Measurements from ENCODE around the gene AMER3.

The AMER3 gene

DNA sequence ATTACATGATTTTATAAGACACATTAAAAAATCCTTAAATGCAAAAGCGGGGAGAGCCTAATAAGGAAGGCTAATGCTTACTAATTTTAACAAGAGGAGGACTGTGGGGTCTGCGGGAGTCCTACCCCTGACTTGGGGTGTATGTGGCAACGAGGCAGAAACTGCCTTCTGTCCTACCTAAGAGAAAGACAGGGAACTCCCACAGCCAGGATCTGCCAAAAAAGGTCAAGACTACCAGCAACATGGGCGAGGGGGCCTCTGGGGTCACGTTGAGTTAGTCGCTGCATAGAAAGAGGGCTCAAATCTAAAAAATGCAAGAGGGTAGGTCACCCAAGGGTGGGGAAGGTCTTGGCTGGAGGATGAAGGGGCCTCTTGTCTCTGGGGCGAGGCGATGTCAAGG is 529 bp upstream of the AMER3 start:
- in situ Hi-C loops (cut with MboI; ENCODE audit: low sequenced_read_pairs), result no loop called here

DNA sequence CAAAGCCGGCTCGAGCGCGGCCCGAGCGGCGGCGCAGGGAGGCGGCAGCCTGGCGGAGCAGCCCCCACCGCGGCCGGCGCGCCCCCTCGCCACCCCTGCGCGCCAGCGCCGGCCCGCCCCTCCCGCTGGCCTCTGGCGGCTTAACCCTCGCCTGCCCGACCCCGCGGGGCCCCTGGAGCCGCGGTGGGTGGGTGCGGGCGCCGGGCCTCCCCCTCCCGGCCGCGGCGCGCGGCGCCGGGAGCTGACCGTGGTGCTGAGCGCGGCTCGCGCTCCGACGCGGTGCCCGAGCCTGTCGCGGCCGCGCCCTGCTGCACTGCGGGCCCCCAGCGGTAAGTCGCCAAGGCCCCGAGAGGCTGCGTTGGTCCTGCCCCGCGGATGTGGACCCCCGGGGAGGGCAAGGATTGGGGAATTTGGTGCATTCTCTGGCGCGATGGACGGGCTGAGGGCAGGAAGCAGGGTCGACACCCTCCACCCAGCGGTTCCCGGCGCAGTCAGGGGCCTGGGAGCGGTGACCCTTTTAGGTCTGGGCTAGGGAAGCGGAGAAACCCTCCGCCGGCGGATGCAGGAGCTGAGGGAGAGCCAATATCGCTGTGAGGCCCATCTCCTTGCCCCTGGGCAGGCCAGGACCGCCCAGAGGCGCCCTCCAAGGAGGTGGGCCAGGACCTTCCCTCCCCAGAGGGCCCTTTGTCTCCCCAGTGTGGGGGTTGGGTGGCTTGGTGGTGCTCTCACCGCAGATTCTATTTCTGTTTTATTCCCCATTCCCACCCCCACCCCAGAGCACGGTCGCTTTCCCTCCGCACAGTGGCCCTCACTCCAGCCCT is 923 bp downstream of the AMER3 start:
- in situ Hi-C loops (cut with MboI; ENCODE audit: low sequenced_read_pairs), result no loop called here

DNA sequence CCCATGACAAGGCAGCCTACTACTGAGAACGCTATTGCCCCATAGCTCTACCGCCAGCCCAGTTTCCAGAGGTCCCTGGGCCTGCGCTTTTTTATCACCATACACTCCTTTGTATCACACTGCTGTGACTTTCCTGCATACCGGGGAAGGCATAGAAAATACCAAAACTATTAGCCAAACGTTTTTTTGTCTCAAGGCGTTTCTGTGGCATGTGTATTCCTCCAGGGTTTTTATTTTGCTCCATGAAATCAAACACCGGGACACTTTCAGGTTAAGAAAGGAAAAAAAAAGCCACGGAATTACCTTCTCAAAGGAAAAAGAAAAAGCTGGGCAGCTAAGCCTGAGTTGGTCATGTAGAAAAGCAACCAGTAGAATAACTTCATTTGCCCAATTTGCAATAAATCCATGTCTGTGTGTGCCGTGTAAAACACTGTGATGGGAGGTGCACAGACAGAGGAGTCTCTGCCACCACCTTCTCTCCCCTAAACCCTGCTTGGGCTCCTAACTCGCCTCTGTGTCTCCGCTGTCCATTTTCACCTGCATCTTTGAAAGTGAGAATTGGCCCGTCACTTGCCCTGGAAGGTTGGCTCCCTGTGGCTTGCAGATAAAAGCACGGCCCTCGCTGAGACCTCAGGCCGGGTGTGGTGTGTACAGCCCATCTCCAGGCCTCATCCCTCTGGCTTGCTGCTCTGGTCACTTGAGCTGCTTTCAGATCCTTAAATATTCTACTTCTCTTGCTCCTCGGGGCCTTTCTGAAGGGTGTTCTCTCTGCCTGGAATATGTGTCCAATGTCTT is 1.7 kb downstream of the AMER3 start:
- in situ Hi-C loops (cut with MboI; ENCODE audit: low sequenced_read_pairs), result no loop called here

DNA sequence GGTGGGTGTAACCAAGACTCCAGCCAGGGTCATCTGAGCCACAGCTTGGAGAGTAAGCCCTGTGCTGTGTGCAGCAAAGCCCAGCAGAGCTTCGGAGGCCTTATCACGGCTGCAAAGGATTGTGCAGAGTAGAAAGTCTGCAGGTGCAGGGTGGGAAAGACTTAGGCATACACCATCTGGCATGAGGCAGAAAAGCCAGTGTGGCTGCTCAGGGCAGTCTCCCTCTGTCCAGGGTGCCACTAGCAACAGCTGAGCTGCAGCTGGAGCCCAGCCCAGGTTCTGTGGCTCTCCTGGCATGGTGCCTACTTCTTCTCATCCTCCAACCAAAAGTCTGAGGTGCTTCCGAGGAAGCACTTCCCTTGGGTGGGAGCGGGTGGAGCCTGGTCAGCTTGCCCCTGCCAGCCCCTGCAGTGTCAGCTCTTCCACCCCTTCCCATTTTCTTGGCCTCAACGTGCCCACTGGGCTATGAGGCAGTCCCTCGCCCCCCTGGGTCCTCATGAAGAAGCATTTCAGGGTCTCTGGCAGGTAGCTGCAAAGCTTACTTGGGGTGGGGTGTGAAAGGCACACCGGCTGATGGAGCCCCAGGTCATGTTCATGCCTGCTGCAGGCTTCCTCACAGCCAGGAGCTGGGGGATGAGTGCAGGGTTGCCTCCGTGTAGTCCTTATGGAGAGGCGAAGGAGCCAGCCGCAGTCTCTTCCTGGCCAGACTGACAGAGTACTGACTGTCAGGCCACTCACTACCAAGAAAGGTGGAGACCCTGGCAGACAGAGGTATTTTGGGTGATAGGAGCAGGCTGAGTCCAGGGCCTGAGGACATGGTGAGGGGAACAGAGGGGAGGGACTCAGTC is 4.8 kb downstream of the AMER3 start:
- in situ Hi-C loops (cut with MboI; ENCODE audit: low sequenced_read_pairs), result no loop called here

GRCh38 chr2:130760754-130761751 is 5.7 kb downstream of the AMER3 start:
- in situ Hi-C loops (cut with MboI; ENCODE audit: low sequenced_read_pairs), result no loop called here

- in situ Hi-C loops (cut with MboI; ENCODE audit: low sequenced_read_pairs), result no loop called here
These were observed 6.9 kb downstream of the AMER3 start for GRCh38 chr2:130762031-130762909.

DNA sequence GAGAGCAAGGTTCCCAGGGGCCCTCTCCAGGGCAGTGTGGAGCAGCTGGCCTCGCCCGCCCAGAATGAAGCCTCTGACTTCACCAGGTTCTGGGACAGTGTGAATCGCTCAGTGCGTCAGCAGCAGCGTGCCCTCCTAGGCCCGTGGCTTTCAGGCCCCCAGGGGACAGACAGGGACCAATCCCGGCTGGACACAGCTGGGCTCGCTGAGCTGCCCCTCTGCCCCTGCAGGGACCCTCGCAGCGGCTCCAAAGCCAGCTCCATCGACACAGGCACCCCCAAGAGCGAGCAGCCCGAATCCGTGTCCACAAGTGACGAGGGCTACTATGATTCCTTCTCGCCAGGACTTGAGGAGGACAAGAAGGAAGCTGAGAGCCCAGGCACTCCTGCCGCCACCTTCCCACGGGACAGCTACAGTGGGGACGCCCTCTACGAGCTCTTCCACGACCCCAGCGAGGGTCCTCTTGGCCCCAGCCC is 7.6 kb downstream of the AMER3 start:
- in situ Hi-C loops (cut with MboI; ENCODE audit: low sequenced_read_pairs), result no loop called here

DNA sequence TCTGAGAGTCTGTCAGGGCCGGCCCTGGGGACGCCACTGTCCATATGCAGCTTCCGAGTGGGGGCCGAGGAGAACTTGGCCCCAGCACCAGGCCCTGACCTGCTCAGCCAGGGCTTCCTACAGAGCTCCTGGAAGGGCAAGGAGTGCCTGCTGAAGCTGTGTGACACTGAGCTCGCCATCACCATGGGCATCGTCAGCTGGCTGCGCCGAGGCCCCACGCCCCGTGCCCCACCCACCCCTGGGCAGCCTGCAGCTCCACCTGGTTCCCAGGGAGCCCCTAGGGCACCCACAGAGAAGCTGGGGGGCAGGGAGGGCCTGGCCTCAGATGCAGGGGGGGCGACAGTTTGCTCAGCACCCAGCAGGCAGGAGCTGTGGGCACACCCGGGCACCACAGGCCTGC is 8.1 kb downstream of the AMER3 start:
- in situ Hi-C loops (cut with MboI; ENCODE audit: low sequenced_read_pairs), result no loop called here

GRCh38 chr2:130764035-130764820 is 8.9 kb downstream of the AMER3 start:
- in situ Hi-C loops (cut with MboI; ENCODE audit: low sequenced_read_pairs), result no loop called here

DNA sequence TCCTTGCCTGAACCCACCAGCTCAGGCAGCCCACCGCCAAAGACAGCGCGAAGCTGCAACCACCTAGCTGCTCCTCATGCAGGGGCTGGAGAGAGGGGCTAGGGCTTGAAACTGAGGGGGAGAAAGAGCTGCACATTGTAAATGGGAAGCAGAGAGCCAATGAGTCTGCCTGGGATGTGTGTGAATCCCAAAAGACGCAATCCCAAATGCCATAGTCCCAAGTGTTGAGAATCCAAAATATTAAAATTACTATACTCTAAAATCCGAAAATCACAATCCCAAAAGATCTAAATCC is 9.4 kb downstream of the AMER3 start:
- in situ Hi-C loops (cut with MboI; ENCODE audit: low sequenced_read_pairs), result no loop called here

GRCh38 chr2:130765464-130765863 is 10.1 kb downstream of the AMER3 start:
- in situ Hi-C loops (cut with MboI; ENCODE audit: low sequenced_read_pairs), result no loop called here

- in situ Hi-C loops (cut with MboI; ENCODE audit: low sequenced_read_pairs), result no loop called here
These were observed 10.7 kb downstream of the AMER3 start for GRCh38 chr2:130766037-130766436.

DNA sequence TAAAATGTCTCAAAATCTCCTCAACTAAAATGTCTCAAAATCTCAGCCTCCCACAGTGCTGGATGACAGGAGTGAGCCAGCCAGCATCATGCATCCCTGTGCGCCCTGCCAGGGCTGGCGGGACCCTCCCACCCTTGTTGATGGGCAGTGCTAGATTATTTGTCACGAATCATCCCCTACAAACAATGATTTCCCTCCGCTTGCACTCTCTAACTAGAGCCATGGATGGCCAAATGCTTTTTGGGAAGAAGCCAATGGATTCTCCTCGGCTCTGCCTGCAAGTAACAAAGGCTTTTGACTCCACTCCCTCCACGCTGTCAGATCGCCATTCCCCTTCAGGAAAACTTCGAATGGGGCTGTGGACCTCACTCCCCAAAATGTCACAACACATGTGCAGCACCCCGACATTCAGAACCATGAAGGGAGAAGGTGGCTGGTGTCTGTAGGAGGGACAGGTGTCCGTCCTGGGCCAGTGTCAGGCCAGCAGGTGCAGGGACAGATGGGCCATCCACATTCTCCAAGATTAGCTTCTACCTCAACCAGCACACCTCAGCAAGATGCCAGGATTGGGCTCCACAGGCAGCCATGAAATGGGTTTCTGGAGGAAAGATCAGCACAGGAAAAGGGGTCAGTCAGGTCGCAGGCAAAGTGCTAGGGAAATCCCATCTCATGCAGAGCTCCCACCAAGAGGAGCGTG is 11.5 kb downstream of the AMER3 start:
- in situ Hi-C loops (cut with MboI; ENCODE audit: low sequenced_read_pairs), result no loop called here

DNA sequence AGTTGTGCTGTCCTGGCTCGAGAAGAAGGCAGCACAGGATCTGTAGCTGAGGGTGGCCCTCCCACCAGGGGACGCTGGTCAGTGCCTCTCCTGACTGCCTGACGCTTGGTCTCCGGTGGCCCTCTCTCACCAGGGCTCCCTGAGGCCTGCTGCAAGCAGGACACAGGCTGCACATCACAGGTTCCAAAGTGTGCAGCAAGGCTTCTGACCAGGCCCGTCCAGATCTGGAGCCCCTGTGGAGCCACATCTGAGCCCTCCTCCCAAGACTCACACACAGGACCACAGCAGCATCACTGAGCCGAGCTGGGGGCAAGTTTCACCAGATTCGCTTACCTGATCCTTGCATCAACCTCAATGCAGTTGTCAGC is 12.1 kb downstream of the AMER3 start:
- in situ Hi-C loops (cut with MboI; ENCODE audit: low sequenced_read_pairs), result no loop called here

GRCh38 chr2:130768191-130768855 is 13.0 kb downstream of the AMER3 start:
- in situ Hi-C loops (cut with MboI; ENCODE audit: low sequenced_read_pairs), result no loop called here

DNA sequence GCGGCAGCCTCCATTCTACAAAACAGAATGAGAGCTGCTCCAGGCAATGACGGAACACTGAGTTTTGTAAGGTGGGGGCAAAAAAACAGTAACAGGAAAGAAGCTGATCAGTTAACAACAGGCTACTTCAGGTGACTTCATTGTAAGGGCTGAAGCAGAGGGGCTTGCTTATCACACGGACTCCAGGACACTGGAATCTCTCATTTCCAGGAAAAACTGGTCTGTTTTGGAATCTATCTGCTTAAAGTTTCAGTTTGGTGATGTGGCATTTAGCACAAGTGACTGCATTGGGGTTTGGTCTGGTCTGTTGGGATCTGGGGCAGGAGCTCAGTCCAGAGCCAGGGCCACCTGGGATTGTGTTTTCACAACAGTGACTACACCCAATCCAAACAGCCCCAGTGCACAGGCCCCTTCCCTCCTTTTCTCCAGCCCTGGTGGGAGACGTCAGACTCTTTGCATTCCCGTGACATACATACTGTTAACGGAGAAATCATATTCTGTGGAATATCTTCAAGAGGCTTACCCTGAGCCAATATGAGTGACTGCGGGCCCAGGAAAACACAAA is 14.1 kb downstream of the AMER3 start:
- in situ Hi-C loops (cut with MboI; ENCODE audit: low sequenced_read_pairs), result no loop called here

DNA sequence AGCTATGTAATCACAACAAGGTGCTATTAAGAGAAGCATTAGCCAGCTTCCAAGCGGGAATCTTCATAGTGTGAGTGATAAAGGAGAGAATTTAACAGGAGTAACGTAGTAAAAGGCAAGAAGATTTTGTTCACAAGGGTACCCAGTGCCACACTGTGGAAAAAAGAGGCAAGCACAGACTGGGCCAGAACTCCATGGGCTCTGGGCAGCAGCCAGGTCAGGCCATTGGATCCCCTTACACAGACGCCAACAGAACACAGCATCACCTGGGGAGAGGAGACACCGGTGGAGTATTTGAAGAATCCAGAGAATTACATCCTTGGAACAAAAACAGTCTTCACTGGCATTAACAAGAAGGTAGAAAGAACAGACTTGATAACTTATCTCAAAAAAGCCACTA is 21.2 kb downstream of the AMER3 start:
- in situ Hi-C loops (cut with MboI; ENCODE audit: low sequenced_read_pairs), result no loop called here
